Measurements from ENCODE around the gene GALK2.
"Not testable (repeated sequence)": the region's sequence is repeated elsewhere in the genome, so short reads cannot be mapped to it uniquely, and the experiment has no call there.

GALK2 gene

GRCh38 chr15:49163678-49164077 lies 6.4 kb upstream of the GALK2 start:
- no peak overlapping the region for H3K4me3 ChIP-seq (ENCODE audit: low read depth, low read length)

GRCh38 chr15:49164865-49165264 lies 5.2 kb upstream of the GALK2 start:
- H3K4me3 ChIP-seq (ENCODE audit: low read depth, low read length), result no peak overlapping the region

GRCh38 chr15:49168016-49168415 lies 2.0 kb upstream of the GALK2 start:
- no peak overlapping the region for H3K4me3 ChIP-seq (ENCODE audit: low read depth, low read length)

- no peak overlapping the region for H3K4me3 ChIP-seq (ENCODE audit: low read depth, low read length)
Observed at GRCh38 chr15:49171790-49172189, 1.7 kb downstream of the GALK2 start.

- no peak overlapping the region for H3K4me3 ChIP-seq (ENCODE audit: low read depth, low read length)
Observed at GRCh38 chr15:49174902-49175301, 4.9 kb downstream of the GALK2 start.

- H3K4me3 ChIP-seq (ENCODE audit: low read depth, low read length), result not testable (repeated sequence)
Observed at GRCh38 chr15:49175582-49176397, 5.7 kb downstream of the GALK2 start.

GRCh38 chr15:49178497-49178896 lies 8.4 kb downstream of the GALK2 start:
- no peak overlapping the region for H3K4me3 ChIP-seq (ENCODE audit: low read depth, low read length)

- no peak overlapping the region for H3K4me3 ChIP-seq (ENCODE audit: low read depth, low read length)
Observed at GRCh38 chr15:49179433-49180190, 9.6 kb downstream of the GALK2 start.

GRCh38 chr15:49182128-49182527 lies 12.1 kb downstream of the GALK2 start:
- no peak overlapping the region for H3K4me3 ChIP-seq (ENCODE audit: low read depth, low read length)

GRCh38 chr15:49183741-49184140 lies 13.7 kb downstream of the GALK2 start:
- H3K4me3 ChIP-seq (ENCODE audit: low read depth, low read length), result not testable (repeated sequence)

- H3K4me3 ChIP-seq (ENCODE audit: low read depth, low read length), result no peak overlapping the region
Observed at GRCh38 chr15:49185473-49185872, 15.4 kb downstream of the GALK2 start.

- no peak overlapping the region for H3K4me3 ChIP-seq (ENCODE audit: low read depth, low read length)
Observed at GRCh38 chr15:49187549-49188245, 17.6 kb downstream of the GALK2 start.

GRCh38 chr15:49188933-49189332 lies 18.9 kb downstream of the GALK2 start:
- no peak overlapping the region for H3K4me3 ChIP-seq (ENCODE audit: low read depth, low read length)

GRCh38 chr15:49189631-49190030 lies 19.6 kb downstream of the GALK2 start:
- no peak overlapping the region for H3K4me3 ChIP-seq (ENCODE audit: low read depth, low read length)

- H3K4me3 ChIP-seq (ENCODE audit: low read depth, low read length), result no peak overlapping the region
Observed at GRCh38 chr15:49190586-49190985, 20.5 kb downstream of the GALK2 start.

- H3K4me3 ChIP-seq (ENCODE audit: low read depth, low read length), result no peak overlapping the region
Observed at GRCh38 chr15:49191892-49192291, 21.8 kb downstream of the GALK2 start.

- H3K4me3 ChIP-seq (ENCODE audit: low read depth, low read length), result no peak overlapping the region
Observed at GRCh38 chr15:49196856-49197255, 26.8 kb downstream of the GALK2 start.

GRCh38 chr15:49199666-49200065 lies 29.6 kb downstream of the GALK2 start:
- no peak overlapping the region for H3K4me3 ChIP-seq (ENCODE audit: low read depth, low read length)

- no peak overlapping the region for H3K4me3 ChIP-seq (ENCODE audit: low read depth, low read length)
Observed at GRCh38 chr15:49200347-49200746, 30.3 kb downstream of the GALK2 start.

- H3K4me3 ChIP-seq (ENCODE audit: low read depth, low read length), result not testable (repeated sequence)
Observed at GRCh38 chr15:49208102-49208501, 38.1 kb downstream of the GALK2 start.

- H3K4me3 ChIP-seq (ENCODE audit: low read depth, low read length), result no peak overlapping the region
Observed at GRCh38 chr15:49212897-49213296, 42.9 kb downstream of the GALK2 start.
